RCC 7860 (cell line): ENCODE results near the gene CLEC4E.
"Not testable (repeated sequence)": the region's sequence is repeated elsewhere in the genome, so short reads cannot be mapped to it uniquely, and the experiment has no call there.

Source experiments
- DNase-seq: peaks from one replicate; pipeline ENCODE4 v3.0.0-alpha.2; 2015; ENCODE audit warnings: low spot score
- FAIRE-seq: peaks from 2 replicates; lab custom pipeline; 2012; peaks lifted over from hg19 to GRCh38; lab: Jason Lieb, UNC

Gene CLEC4E

DNA sequence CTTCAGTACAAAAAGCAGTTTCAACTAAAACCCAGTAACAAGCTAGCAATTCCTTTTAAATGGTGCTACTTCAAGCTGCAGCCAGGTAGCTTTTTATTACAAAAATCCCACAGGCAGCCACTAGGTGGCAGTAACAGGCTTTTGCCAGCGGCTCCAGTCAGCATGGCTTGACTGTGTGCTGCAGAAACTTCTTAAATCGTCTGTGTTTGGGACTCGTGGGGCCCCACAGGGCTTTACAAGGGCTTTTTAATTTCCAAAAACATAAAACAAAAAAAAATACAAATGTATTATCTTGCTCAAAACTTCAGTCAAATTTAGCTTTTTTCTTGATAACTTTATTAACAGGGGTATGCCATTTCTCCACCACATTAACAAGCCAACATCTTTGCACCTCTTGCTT, 3.6 kb upstream of the CLEC4E start:
- FAIRE-seq: peak; percentile 42
- DNase-seq: peak; percentile 37

DNA sequence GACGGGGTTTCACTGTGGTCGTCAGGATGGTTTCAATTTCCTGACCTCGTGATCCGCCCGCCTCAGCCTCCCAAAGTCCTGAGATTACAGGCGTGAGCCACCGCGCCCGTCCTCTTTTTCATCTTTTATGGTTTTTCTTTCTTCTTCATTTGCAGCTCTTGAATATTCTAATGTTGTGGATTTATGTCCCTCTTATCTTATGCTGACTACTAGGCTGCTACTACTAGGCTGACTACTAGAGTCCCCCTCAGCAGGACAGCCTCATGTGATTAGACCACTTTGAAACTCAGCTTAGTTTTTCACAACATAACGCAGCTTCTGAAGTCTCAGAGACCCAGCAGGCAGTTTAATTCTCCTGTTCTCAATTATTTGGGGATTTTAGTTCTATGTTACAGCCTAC, 857 bp upstream of the CLEC4E start:
- no peak for FAIRE-seq
- no peak for DNase-seq

- DNase-seq, FAIRE-seq: not testable (repeated sequence)
Observed at GRCh38 chr12:8537820-8538219, 2.9 kb downstream of the CLEC4E start.

- DNase-seq: no peak
- no peak for FAIRE-seq
Observed at GRCh38 chr12:8532045-8532444, 8.7 kb downstream of the CLEC4E start.

- no peak for FAIRE-seq
- DNase-seq: no peak
Observed at GRCh38 chr12:8527250-8528130, 13.2 kb downstream of the CLEC4E start.

- DNase-seq (no peak), FAIRE-seq (no peak)
Observed at GRCh38 chr12:8519171-8519570, 21.5 kb downstream of the CLEC4E start.

DNA sequence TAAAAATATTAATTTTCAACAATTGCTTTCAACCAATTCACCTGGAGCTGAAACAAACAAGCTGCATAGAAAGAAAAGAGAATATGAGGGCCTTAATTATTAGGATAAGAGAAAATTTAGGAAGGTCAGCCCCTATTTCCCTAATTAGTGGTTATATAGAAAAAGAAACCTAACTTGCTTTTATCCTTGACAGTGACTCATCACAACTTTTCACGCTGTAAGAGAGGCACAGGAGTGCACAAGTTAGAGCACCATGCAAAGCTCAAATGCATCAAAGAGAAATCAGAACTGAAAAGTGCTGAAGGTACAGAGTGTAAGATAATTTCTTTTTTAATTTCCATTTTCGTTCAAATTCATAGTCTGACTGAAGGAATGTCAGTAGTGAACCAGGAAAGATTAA, 22.7 kb downstream of the CLEC4E start:
- FAIRE-seq: no peak
- DNase-seq: no peak

- DNase-seq (no peak), FAIRE-seq (no peak)
Observed at GRCh38 chr12:8513256-8513655, 27.4 kb downstream of the CLEC4E start, which contains the start of gene CLEC4D. CLEC4D (plus strand) TSS chr12:8513503; CDS start chr12:8513733, 230 bp downstream.

- no peak for FAIRE-seq
Observed at GRCh38 chr12:8508910-8509841, 31.5 kb downstream of the CLEC4E start.

GRCh38 chr12:8508223-8508622, 32.5 kb downstream of the CLEC4E start:
- DNase-seq (no peak), FAIRE-seq (no peak)

More at GRCh38 chr12:8508910-8509841, 31.5 kb downstream of the CLEC4E start:
- DNase-seq: no peak

- DNase-seq: no peak
- FAIRE-seq: no peak
Observed at GRCh38 chr12:8507596-8507995, 33.1 kb downstream of the CLEC4E start.

DNA sequence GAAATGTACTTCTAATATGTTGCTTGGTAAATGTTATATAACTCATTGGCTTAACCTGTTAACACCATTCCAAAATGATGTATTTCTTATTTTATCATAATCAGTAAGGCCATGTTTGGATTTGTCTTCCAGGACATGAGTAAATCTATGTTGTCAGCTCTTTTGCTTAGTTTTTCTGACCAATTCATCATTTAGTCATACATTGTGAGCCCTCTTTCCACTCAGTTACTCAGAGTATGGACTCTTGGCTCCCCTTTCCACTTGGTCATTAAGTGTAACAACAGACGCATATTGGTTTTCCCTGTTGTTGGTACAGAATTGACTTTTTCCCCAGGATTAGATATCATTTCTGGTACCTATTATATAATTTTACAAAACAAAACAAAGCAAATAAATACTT, 36.4 kb downstream of the CLEC4E start:
- FAIRE-seq (no peak), DNase-seq (no peak)

GRCh38 chr12:8501720-8502119, 39.0 kb downstream of the CLEC4E start:
- DNase-seq: no peak
- no peak for FAIRE-seq

GRCh38 chr12:8499616-8500015, 41.1 kb downstream of the CLEC4E start:
- FAIRE-seq (no peak), DNase-seq (no peak)

- DNase-seq, FAIRE-seq: not testable (repeated sequence)
Observed at GRCh38 chr12:8496074-8496473, 44.6 kb downstream of the CLEC4E start.

GRCh38 chr12:8495671-8496070, 45.0 kb downstream of the CLEC4E start:
- not testable (repeated sequence) for FAIRE-seq, DNase-seq

DNA sequence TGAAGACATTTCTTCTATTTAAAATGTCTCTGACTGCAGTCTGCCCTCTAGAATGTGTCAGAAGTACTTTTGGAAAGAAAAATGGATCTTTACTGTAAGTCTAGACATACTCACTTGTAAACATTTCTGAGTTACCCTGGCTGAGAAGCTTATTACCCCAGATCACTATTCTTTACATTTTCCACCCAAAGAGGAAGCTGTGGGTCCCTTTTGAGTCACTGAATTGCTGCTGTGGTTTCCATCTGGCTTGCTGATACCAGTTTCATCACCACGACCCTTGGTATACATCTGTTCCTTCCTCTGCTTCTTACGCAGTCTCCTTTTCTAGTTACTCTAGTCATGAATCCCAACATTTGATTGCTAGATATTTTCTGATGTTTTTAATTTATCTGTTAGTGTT, 47.6 kb downstream of the CLEC4E start:
- FAIRE-seq (no peak), DNase-seq (no peak)

GRCh38 chr12:8491646-8492530, 48.8 kb downstream of the CLEC4E start:
- FAIRE-seq: no peak

More at GRCh38 chr12:8491646-8492530, 48.8 kb downstream of the CLEC4E start:
- DNase-seq: no peak
